Panc1 (cell line): ENCODE results near the gene SGMS1.

ENCODE experiments used
- CTCF ChIP-seq: fragments of 450-650 bp; IDR thresholded peaks from 2 replicates; pipeline ENCODE4 v1.5.1; 2017; ENCODE audit warnings: mild to moderate bottlenecking
- POLR2AphosphoS5 ChIP-seq: IDR thresholded peaks from 2 replicates; pipeline ENCODE4 v1.6.1; 2012; ENCODE audit warnings: mild to moderate bottlenecking, low read depth, low read length, moderate library complexity
- TCF7L2 ChIP-seq: IDR thresholded peaks from 2 replicates; pipeline ENCODE4 v1.6.1; 2011; ENCODE audit warnings: mild to moderate bottlenecking, low read depth, low read length, inconsistent platforms

- TF ChIP-seq CTCF (no peak; the same call in 1 of the 2 replicates), POLR2AphosphoS5 (no peak), TCF7L2 (no peak)
Measured at GRCh38 chr10:50622706-50623662, 772 bp downstream of the SGMS1 start.
